Fibroblast of lung (primary cell): ENCODE results near the gene IMMP1L. TPM values are rescaled to one million over a fixed set of nuclear protein-coding genes. Genes with fewer than 3 reads are reported as not detected.

ENCODE experiments used
- DNase-seq, 2 donors: peaks; one replicate each; pipeline versions ENCODE4 v3.0.0 to v3.0.0-alpha.2; 2010; ENCODE audit warnings: low read depth in 2 of 2
- H2AFZ ChIP-seq: 2 replicates; pipeline ENCODE4 v1.5.1; 2012; ENCODE audit warnings: low read length, control low read depth, inconsistent platforms
- H3K27ac ChIP-seq: 2 replicates; pipeline ENCODE4 v1.5.1; 2011; ENCODE audit warnings: low read length, control low read depth; ENCODE audit not compliant: insufficient read depth
- H3K27me3 ChIP-seq: 2 replicates; pipeline ENCODE4 v1.5.1; 2011; ENCODE audit warnings: mild to moderate bottlenecking, low read length; ENCODE audit not compliant: control insufficient read depth, insufficient read depth
- H3K36me3 ChIP-seq: 2 replicates; pipeline ENCODE4 v1.5.1; 2011; ENCODE audit warnings: low read length; ENCODE audit not compliant: control insufficient read depth, insufficient read depth
- H3K4me1 ChIP-seq: 2 replicates; pipeline ENCODE4 v1.5.1; 2011; ENCODE audit warnings: low read length; ENCODE audit not compliant: control insufficient read depth, insufficient read depth; ENCODE audit errors: extremely low read depth
- H3K4me2 ChIP-seq: 2 replicates; pipeline ENCODE4 v1.5.1; 2011; ENCODE audit warnings: low read length, control low read depth; ENCODE audit not compliant: insufficient read depth; ENCODE audit errors: extremely low read depth
- H3K4me3 ChIP-seq, 4 experiments: fragments of 200-600 bp in 1 of 4; sonication (generic) in 1 of 4; replicated peaks in 1 of 4; 2 replicates each; pipeline ENCODE4 v1.5.1; 2011 to 2016; ENCODE audit warnings: low read length in 4 of 4, low read depth in 3 of 4, mild to moderate bottlenecking in 3 of 4, control low read depth in 2 of 4, inconsistent platforms in 1 of 4, mixed read lengths in 1 of 4; ENCODE audit not compliant: insufficient read depth in 1 of 4; ENCODE audit errors: control extremely low read depth in 1 of 4
- H3K79me2 ChIP-seq: 2 replicates; pipeline ENCODE4 v1.5.1; 2012; ENCODE audit warnings: mild to moderate bottlenecking, low read length, inconsistent platforms; ENCODE audit not compliant: control insufficient read depth, insufficient read depth
- H3K9ac ChIP-seq: 2 replicates; pipeline ENCODE4 v1.5.1; 2011; ENCODE audit warnings: mild to moderate bottlenecking, low read length, control low read depth; ENCODE audit not compliant: insufficient read depth
- H3K9me3 ChIP-seq: 2 replicates; pipeline ENCODE4 v1.5.1; 2012; ENCODE audit warnings: low read depth, low read length; ENCODE audit not compliant: control insufficient read depth, insufficient read depth
- H4K20me1 ChIP-seq: 2 replicates; pipeline ENCODE4 v1.5.1; 2011; ENCODE audit warnings: low read length; ENCODE audit not compliant: control insufficient read depth, insufficient read depth; ENCODE audit errors: extremely low read depth
- EZH2 ChIP-seq: IDR thresholded peaks from 2 replicates; pipeline ENCODE4 v1.5.1; 2012; ENCODE audit warnings: low read length, control low read depth, mild to moderate bottlenecking; ENCODE audit errors: missing control alignments
- polyA plus RNA-seq, 2 donors: library from polyadenylated mRNA; depleted of rRNA in 1 of 2; stranded (reverse) in 1 of 2; unstranded in 1 of 2; fragments of >200 nt; gene quantifications; 2 replicates each; pipeline ENCODE4 v1.2.1, GENCODE V29; 2011 to 2012; ENCODE audit warnings: missing spikeins in 1 of 2
- total RNA-seq: library from RNA; depleted of rRNA; stranded (reverse); fragments of >200 nt; gene quantifications from 2 replicates; pipeline ENCODE4 v1.2.1, GENCODE V29; 2014
- TF ChIP-seq, protein P1 (sequence below), 2 donors: IDR thresholded peaks in 1 of 2; conservative IDR thresholded peaks in 1 of 2; 1 replicate in 1 of 2; 2 replicates in 1 of 2; pipeline ENCODE4 v1.5.1; 2011 to 2012; ENCODE audit warnings: low read length in 2 of 2, control low read depth in 1 of 2, inconsistent platforms in 1 of 2, low read depth in 1 of 2, mild to moderate bottlenecking in 1 of 2

The IMMP1L gene
- total and polyA plus RNA-seq, 2 donors (not counting 1 experiment from before 2014, with no cell fraction given) = 10.2 to 22.2 TPM

DNA sequence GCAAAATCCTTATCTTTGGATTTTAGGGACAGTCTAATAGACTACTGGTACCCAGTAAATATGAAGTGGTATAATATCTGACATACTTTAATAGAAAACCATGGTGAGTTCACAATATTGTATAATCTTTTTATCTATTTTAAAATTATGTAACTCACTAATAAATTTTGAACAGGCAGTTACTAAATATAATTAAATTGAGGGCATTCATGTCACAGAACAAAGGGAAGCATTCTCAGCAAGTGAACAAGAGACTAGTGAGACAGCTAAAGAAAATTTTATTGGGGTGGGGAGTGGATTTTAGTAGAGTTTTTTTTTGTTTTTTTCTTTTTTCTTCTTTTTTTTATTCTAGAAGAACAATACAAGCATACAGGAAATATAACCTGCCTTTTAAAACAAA is 84.8 kb downstream of the IMMP1L start:
- no peaks in the 10 kb centered on the region for H3K27me3 ChIP-seq
- no peak overlapping the region for H3K4me3 ChIP-seq
- no peaks in the 10 kb centered on the region for H3K36me3 ChIP-seq
- no peak for DNase-seq
- no peak overlapping the region for H3K27ac ChIP-seq
- H3K79me2 ChIP-seq = no peaks in the 10 kb centered on the region
- H2AFZ ChIP-seq = no peak overlapping the region
- TF ChIP-seq EZH2 = no peak
- TF ChIP-seq, protein P1, sequence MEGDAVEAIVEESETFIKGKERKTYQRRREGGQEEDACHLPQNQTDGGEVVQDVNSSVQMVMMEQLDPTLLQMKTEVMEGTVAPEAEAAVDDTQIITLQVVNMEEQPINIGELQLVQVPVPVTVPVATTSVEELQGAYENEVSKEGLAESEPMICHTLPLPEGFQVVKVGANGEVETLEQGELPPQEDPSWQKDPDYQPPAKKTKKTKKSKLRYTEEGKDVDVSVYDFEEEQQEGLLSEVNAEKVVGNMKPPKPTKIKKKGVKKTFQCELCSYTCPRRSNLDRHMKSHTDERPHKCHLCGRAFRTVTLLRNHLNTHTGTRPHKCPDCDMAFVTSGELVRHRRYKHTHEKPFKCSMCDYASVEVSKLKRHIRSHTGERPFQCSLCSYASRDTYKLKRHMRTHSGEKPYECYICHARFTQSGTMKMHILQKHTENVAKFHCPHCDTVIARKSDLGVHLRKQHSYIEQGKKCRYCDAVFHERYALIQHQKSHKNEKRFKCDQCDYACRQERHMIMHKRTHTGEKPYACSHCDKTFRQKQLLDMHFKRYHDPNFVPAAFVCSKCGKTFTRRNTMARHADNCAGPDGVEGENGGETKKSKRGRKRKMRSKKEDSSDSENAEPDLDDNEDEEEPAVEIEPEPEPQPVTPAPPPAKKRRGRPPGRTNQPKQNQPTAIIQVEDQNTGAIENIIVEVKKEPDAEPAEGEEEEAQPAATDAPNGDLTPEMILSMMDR (conservative IDR thresholded peaks at IDR 0.05 in 1 of 2, IDR thresholded peaks at IDR 0.05 in 1 of 2; ENCODE audit: low read depth in 1 of 2, low read length in 2 of 2) = no peak
- no peaks in the 10 kb centered on the region for H4K20me1 ChIP-seq
- H3K4me1 ChIP-seq = no peaks in the 10 kb centered on the region
- no peak overlapping the region for H3K9ac ChIP-seq
- no peak overlapping the region for H3K4me2 ChIP-seq
- no peaks in the 10 kb centered on the region for H3K9me3 ChIP-seq

DNA sequence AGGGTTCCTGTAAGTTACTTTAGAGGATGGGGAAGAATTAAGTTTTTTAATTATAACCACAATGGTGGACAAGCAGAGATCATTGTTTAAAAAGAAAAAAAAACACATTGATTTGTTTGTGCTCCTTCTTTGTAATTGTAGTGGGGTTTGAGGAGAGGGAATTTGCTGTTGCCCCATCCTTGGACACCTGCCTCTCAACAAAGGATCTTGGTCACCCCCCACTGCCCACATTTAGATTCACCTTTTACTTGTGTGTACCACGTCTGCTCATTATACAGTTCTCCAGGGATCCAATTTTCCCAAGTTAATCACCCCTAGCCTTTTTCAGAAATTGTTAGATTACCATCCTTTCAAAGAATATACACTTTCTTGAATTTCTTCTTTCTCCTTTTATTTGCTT is 86.7 kb downstream of the IMMP1L start:
- Histone ChIP-seq H3K4me1 (no peaks in the 10 kb centered on the region), H3K4me2 (no peak overlapping the region), H3K9ac (no peak overlapping the region), H2AFZ (no peak overlapping the region), H4K20me1 (no peaks in the 10 kb centered on the region), H3K9me3 (no peaks in the 10 kb centered on the region), H3K27me3 (no peaks in the 10 kb centered on the region), H3K27ac (no peak overlapping the region), H3K36me3 (no peaks in the 10 kb centered on the region), H3K79me2 (no peaks in the 10 kb centered on the region), H3K4me3 (no peak overlapping the region)
- TF ChIP-seq, protein P1 (conservative IDR thresholded peaks at IDR 0.05 in 1 of 2, IDR thresholded peaks at IDR 0.05 in 1 of 2; ENCODE audit: low read depth in 1 of 2, low read length in 2 of 2) = no peak
- TF ChIP-seq EZH2 = no peak
- no peak for DNase-seq

GRCh38 chr11:31421820-31422219 is 87.6 kb downstream of the IMMP1L start:
- no peaks in the 10 kb centered on the region for H3K27me3 ChIP-seq
- H2AFZ ChIP-seq = no peak overlapping the region
- H3K79me2 ChIP-seq = no peaks in the 10 kb centered on the region
- H3K4me3 ChIP-seq = no peak overlapping the region
- no peaks in the 10 kb centered on the region for H4K20me1 ChIP-seq
- no peak for DNase-seq
- no peak overlapping the region for H3K9ac ChIP-seq
- H3K4me1 ChIP-seq = no peaks in the 10 kb centered on the region
- no peak overlapping the region for H3K27ac ChIP-seq
- no peaks in the 10 kb centered on the region for H3K9me3 ChIP-seq
- TF ChIP-seq, protein P1 (conservative IDR thresholded peaks at IDR 0.05 in 1 of 2, IDR thresholded peaks at IDR 0.05 in 1 of 2; ENCODE audit: low read depth in 1 of 2, low read length in 2 of 2) = no peak
- TF ChIP-seq EZH2 = no peak
- H3K4me2 ChIP-seq = no peak overlapping the region
- H3K36me3 ChIP-seq = no peaks in the 10 kb centered on the region
